ENCODE measurements around the gene MGLL.
"Not testable (repeated sequence)": the region's sequence is repeated elsewhere in the genome, so short reads cannot be mapped to it uniquely, and the experiment has no call there.

MGLL gene

DNA sequence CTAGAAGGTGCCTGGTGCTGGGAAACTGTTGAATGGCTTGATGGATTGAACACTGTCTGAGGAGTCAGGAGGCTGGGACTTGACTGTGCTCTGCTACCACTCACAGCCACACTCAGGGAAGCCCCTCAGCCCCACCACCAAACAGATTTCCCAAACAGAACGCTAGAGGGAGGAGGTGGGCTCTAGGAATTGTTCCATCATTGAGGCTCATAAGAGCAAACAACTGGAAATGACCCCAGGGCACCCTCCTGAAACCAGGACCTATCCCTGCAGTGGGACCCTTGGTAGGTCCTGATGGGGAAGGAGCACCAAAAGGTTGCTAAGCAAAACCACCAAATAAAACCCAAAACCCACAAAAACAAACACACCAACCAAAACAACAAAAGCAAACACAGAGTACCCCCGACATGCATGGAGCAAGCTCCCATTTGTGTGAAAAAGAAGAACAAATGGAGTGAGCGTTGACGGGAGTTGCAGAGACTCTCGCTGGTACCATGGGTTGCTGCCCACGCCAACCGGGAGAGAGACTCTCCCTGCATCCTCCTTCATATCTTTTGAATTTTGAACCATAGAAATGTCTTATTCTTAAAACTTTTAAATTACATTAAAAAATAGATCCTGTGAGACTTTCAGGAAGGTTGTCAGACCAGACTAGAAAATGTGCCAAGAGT lies 103.9 kb downstream of the MGLL start:
- no peak for DNase-seq

GRCh38 chr3:127717357-127718244 lies 104.7 kb downstream of the MGLL start:
- DNase-seq, result no peak

DNA sequence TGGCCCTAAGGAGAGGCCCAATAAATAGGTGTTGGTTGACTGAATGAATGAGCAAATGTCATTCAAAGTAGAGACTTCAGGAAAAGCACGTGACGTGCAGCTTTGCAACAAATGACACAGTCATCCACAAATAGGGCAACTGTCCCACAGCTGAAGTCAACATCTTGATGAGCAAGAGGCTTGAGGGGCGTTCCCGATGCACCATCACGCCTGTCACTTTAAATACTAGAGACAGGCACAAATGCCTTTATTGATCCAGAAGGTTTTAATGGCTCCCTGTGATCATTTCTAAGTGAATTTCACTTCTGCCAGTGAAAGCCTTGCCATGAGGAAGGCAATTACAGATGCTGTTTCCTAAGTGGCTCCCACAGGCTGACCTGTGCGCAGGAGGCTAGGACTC lies 105.9 kb downstream of the MGLL start:
- no peak for DNase-seq

DNA sequence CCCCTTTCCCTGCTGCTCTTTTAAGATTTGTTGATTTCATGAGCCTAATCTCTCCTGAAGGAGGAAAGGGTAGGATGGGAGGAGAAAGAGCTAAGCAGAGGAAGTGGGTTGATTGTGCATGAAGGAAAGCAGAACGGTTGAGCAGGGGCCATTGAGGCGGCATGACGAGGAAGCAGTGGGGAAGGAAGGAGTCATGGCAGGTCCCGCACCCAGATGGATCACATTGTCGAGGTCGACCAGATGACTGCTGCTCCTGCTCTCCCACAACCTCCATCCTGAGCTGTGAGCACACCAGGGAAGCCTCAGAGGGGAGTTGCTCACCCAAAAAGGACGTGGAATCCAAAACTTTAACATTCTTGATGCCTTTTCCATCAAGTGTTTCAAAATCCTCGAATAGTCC lies 106.8 kb downstream of the MGLL start:
- no peak for DNase-seq

DNA sequence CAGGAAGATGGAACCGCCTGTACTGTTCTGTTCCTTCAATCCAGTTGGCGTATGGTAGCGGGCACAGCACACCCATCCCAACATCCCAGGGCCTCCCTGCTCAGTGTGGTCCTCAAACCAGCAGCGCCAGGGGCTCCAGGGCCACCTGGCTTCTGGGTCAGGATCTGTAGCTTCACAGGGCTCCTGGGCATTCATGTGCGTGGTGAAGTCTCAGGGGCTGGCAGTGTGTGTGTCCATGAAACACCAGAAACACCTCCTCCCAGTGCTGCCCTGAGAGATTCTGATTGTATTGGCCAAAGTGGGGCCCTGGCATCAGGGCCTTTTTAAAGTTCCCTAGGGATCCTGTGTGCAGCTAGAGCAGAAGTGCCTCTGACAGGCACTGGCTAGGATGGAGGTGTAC lies 107.4 kb downstream of the MGLL start:
- DNase-seq, result no peak

DNA sequence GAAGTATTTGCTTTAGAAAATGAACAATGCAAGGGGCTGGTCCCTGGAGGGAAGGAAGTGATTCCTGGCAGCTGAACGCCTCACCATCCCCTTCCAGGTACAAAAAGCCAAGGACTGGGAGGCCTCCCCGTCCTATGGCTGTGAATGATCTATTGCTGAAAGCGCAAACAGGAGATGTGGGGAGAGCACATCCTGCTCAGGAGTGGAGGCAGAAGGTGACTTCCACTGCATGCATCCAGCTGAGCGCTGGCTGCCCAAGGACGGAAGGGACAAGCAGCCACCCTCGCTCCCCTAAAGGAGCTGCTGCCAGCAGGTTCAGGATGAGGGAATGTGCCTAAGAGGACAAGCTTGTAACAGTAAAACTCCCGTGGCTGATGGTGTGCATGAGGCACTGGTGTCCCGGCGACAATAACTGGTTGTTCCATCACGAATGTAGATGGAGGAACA lies 108.2 kb downstream of the MGLL start:
- no peak for DNase-seq

GRCh38 chr3:127712881-127713771 lies 109.2 kb downstream of the MGLL start:
- no peak for DNase-seq

DNA sequence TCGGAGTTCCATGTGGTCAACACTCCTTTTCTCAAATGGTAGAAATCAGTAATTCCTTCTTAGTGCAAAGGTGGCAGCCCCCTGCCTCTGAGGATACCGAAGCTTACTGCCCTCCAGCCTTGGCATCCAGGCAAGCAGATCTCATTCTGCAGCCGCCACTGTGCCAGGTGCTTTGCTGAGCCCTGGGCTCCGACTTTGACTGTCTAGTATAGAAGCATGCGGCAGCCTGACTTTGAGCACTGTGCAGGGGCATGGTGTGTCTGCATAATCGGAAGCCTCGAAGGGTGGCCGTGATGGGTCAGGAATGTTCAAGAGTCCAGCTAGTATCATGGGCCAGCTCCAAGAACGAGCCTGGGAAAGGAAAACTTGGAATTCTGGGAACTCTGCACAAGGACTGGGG lies 109.9 kb downstream of the MGLL start:
- no peak for DNase-seq

DNA sequence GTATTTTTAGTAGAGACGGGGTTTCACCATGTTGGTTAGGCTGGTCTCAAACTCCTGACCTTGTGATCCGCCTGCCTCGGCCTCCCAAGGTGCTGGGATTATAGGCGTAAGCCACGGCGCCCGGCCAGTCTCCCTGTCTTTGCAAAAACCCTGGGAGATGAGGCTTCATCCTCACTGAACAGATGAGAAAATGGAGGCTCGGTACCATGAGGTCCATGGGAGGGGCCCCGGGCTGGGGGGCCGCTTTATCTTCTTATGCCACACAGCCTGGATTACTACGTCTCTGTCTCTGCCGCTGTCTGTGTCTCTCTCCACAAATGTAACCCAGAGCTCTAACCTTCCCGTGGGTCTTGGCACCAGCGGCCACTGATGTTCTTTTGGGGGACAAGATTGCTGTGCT lies 110.4 kb downstream of the MGLL start:
- no peak for DNase-seq

GRCh38 chr3:127711021-127711695 lies 111.2 kb downstream of the MGLL start:
- no peak for DNase-seq

DNA sequence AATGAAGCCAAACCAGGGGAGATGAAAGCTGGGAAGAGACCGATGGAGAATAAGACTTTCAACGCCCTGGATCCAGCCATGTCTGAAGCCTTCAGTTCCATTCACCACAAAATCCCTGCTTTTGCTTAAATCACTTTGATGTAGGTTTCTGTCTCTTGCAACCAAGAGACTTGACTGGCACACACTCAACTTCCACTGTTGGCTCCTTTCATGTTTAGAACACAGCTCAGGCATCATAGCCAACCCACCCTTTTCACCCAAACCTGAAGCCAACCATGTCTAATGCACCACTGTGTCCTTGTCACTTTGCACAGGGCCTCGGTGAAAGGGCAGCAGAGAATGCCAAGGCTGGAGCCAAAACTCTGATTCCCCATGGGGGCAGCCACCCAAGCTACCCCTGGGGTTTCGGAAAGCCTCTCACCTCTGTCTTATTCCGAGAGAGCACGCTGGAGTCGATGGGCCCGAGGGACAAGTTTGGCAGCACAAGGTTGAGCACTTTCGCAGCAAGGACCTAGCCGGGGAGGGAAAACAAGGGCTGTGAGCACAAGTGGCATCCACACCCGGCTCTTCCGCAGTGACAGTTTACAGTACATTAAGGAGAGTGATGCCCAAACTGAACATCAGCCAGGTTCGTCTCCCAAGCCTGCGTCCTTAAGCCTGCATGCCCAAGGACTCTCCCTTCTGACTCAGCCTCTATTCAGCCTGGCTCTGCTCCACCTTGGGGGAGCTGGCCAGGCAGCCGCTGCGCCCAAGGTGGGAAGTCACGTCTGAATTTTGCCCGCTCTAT lies 112.0 kb downstream of the MGLL start:
- DNase-seq, result no peak

DNA sequence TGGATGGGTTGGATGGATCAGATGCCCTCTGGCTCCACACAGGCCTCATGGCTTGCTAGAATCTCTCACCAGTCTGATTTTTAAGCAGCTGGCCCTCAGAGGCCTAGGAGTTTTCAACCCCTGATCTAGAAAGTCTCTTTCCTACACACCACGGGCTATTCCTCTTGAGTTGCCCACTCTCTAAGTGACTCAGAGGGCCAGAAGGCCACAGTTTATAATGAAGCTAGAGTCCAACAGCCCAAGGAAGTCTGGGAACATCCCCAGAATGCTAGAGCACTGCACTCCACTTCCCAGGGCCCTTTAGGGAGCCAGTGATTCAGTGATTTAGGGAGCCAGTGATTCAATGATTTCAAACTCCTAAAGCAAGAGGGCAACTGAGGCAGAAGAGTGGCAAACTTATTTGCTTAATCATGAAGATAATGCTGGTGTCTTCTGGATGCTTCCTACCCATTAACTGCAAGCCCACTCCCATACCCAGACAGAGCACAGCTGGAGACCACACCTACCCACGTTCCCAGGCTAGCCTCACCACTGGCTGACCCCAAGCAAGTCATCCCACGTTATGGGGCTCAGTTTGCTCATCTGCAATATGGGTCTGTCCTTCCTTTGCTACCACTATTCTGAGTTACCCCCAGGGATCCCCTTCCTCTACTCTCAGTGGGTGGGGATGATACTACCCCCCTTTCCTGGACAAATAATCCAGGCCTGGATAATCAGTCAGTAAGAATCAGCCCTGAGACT lies 112.8 kb downstream of the MGLL start:
- no peak for DNase-seq

- DNase-seq, result no peak
Measured at GRCh38 chr3:127708837-127709236, 113.5 kb downstream of the MGLL start.

- DNase-seq, result no peak
Measured at GRCh38 chr3:127707851-127708411, 114.4 kb downstream of the MGLL start.

DNA sequence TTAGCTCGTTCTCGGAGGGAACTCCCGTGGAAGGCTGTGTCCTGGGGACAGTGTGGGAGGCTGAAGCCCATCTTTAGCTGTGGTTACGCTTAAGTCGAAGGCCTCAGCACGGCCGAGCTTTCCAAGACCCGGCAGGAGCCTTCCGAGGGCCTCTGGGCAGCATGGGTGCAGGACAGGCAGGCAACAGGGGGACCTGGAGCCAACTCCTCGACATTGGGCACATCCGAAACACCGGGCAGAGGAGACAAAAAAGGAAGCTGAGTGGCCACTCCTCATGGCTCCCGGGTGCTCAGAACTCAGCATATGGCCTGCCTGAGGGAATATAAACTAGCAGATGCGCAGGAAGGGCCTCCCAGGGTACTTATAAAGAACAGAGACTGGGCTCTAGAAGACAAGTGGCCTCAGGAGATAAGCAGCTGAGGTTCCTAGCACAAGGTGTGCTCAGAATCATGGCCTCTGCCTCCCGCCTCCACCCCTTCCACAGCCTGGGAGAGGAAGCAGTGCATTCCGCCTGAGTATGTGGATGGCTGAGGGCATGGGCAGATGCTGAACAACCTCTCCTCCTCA lies 115.4 kb downstream of the MGLL start:
- DNase-seq, result no peak

DNA sequence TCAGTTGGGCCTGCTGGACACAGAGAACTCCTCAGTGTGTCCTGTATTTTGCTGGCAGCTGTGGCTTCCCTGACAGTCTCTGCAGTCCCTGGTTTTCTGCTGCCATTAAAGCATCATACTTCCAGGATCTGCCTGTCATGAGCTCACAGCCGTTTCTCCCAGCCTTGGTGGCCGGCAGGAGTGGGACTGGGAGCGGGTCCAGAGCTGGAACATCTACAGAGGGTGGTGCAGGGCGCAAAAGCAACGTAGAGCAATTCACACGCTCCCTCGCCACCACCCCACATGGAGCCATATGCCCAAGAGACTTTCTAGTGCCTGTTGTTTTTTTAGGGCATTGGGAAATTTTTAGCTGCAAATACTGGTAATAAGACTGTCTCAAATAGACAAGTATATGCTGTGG lies 116.0 kb downstream of the MGLL start:
- no peak for DNase-seq

- DNase-seq, result not testable (repeated sequence)
Measured at GRCh38 chr3:127704840-127705239, 117.5 kb downstream of the MGLL start.

DNA sequence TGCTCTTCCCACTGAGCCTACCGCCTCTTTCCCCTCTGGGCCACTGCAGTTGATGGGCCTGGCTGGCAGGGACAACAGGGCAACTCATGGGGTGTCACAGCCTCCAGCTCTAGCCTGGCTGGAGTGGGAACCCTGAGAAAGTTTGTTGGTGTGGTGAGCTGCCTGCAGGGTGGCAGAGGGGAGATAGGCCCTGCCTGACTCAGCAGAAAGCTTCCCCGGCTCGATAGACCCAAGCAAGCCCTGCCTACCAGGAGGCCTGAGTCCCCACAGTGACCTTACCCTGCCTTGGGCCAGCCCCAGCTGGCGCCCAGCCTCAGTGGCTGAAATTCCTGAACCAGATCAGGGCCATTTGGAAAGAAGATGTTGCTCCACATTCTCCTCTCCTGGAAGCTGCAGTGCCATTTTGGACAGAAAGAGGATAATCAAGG lies 120.2 kb downstream of the MGLL start:
- no peak for DNase-seq

- DNase-seq, result no peak
Measured at GRCh38 chr3:127701280-127701911, 120.9 kb downstream of the MGLL start.

DNA sequence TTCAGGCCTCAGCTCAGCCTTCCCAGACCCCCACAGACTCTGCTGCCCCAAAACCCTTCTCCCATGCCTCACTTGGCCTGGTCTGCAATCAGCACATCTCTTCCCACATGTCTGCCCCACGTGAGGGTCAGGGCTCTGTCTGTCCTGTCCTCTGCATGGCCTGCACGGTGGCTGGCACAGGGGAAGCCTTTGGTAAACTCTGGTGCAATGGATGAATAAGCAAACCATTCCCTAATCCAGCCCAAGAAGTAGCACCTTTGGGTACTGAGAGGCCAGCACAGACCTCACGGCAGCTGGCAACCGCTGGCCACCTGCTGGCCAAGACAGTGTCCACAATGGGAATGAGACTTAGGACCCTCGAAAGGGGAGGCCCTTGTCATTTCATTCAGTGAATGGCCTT lies 121.9 kb downstream of the MGLL start:
- DNase-seq, result no peak

Measured in activated CD4-positive, alpha-beta T cell treated with anti-CD3 and anti-CD28 coated beads, Interleukin-2, amount 50 U/mL, for 48 hours (primary cell).